GM19397 (cell line): ENCODE measurements around the gene HAPLN3.
"Not testable (repeated sequence)": the region's sequence is repeated elsewhere in the genome, so short reads cannot be mapped to it uniquely, and the experiment has no call there.

Source experiments
- ATAC-seq: cut with Tn5 transposase; IDR thresholded peaks from one replicate; pipeline ENCODE4 v1.9.1; 2021; ENCODE audit warnings: mild to moderate bottlenecking, moderate library complexity; ENCODE audit not compliant: unreplicated experiment

Gene HAPLN3, protein sequence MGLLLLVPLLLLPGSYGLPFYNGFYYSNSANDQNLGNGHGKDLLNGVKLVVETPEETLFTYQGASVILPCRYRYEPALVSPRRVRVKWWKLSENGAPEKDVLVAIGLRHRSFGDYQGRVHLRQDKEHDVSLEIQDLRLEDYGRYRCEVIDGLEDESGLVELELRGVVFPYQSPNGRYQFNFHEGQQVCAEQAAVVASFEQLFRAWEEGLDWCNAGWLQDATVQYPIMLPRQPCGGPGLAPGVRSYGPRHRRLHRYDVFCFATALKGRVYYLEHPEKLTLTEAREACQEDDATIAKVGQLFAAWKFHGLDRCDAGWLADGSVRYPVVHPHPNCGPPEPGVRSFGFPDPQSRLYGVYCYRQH

DNA sequence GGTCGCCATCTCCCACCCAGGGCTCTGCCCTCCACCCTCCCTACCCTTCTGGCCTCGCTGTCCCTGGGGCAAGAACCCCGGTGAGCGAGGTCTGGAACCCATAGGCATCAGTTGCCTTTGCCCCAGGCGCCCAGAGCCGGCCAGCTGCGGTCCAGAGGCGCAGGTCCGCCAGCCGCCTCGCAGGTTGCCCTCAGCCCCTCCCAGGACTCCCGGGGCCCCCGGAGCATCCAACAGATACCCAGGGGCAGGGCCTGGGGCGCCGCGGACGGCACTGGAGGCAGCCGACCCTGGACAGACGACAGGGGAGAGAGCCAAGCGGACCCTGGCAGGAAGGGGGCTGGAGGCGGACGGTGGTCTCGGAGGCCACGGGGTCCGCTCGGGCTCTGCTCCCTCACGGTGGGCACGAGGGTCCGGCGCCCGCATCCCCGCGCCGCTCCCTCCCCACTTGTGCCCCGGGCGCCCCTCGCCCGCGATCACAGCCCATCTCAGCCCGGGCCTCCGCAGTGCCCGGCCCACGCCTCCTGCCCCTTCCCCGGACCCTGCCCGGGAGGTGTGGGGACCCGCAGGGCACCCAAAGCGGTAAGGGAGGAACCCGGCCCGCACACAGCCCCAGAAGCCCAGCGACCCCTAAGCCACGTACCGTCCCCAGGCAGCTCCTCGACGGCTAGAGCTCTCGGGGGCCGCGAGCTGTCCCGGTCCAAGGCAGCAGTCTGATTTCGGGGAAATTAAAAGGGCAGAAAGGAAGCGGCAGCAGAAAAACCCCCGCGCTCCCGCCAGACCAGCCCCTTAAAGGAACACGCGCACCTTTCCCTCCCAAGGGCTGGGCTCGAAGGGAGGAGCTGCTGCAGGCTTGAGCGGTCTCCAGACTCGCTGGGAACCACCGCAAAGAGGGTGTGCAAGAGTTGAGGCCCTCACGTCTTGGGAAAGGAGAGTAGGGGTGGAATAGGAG, at the start of gene HAPLN3:
HAPLN3 (minus strand) TSS at position 726 of the 949 bp plus-strand sequence. CDS start 8,246 bp downstream, outside the sequence.
- ATAC-seq: no peak

DNA sequence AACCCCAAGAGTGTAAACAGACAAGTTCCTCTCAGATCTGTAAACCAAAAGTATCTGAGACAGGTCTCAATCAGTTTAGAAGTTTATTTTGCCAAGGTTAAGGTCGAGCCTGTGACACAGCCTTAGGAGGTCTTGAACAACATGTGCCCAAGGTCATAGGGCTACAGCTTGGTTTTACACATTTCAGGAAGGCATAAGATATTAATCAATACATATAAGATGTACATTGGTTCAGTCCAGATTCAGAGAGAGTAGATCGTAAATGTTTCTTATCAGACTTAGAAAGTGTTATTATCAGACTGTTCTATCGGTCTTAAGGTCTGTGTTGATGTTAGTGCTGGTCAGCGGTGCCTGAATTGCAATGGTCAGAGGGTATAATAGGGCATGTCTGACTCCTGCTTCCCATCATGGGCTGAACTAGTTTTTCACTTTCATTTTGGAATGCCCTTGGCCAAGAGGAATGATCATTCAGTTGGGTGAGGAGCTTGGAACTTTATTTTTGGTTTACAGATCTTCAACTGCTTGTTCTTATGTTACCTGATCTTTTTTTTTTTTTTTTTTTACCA, 44.8 kb upstream of the HAPLN3 start:
- no peak for ATAC-seq

DNA sequence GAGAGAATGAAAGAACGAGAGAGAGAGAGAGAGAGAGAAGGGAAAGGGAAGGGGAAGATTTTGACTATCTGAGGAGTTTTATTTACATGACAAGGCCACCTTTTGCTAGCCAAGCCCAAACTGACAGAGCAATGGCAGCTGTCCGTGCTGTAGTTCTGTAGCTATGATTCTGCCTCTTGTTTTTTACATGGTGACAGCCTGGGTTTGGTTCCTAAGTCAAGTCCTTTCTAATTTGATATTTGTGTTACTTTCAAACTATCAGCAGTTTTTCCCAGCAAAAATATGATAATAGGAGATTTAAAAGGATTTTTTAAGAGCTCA, 44.1 kb upstream of the HAPLN3 start:
- ATAC-seq: no peak

DNA sequence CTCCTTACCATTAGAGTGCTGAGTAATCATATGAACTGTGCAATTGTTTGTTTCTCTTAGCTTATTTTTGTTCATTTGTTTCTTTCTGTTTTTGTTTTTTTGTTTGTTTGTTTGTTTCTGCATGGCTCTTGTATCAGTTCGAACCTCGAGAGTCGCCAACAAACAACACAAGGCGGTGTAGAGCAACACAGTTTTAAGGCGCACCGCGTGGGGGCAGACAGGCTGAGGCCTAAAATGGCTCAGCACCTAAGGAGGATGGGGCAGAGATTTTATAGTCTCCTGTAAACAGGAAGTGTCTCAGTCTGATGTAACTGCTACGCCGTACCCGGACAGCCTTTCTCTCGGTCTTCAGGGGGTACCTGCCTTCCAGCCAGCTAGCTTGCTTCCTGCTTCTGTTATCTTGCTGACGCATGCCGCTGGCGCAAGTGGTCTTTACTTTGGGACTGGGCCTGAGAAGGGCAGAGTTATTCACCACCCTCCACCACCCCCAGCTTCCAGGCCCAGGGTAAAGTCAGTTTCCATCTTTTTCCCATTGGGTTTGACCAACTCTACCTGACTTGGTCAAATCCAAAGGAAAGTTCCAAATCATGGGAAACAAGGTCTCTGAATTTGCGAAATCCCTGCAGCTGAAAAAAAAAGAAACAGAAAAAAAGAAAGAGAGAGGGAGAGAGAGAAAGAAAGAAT, 43.6 kb upstream of the HAPLN3 start:
- ATAC-seq: no peak

DNA sequence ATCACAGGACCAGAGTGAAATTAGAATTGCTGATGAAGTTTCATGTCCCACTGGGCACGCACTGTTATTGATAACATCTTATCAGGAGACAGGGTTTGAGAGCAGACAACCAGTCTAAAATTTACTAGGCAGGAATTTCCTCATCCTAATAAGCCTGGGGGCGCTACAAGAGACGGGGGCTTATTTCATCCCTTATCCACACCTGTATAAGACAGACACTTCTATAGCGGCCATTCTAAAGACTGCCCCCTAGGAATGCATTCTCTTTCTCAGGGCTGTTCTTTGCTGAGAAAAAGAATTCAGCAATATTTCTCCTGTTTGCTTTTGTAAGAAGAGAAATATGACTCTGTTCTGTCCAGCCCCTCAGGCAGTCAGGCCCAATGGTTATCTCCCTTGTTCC, 39.1 kb upstream of the HAPLN3 start:
- ATAC-seq: not testable (repeated sequence)

DNA sequence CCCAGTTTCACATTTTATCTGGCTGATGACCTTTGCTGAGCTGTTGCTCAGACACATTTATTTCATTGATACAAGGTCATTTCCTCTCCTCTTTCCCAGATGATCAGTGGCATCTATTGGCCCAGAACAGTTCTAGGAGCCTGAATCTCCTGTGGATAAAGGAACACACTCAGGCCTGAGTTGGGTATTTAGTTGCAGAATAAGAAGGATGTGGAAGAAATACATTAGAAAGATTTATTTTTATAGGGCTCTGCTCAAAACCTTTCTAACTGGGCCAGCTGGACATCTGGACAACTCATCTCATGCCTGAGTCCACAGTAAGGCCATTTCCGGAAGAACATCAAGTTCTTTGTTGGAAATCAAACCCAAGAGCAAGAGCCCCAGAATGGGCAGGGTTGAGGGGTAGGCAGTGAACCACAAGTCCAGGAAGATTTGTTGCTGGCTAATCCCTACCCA, 37.6 kb upstream of the HAPLN3 start:
- no peak for ATAC-seq

DNA sequence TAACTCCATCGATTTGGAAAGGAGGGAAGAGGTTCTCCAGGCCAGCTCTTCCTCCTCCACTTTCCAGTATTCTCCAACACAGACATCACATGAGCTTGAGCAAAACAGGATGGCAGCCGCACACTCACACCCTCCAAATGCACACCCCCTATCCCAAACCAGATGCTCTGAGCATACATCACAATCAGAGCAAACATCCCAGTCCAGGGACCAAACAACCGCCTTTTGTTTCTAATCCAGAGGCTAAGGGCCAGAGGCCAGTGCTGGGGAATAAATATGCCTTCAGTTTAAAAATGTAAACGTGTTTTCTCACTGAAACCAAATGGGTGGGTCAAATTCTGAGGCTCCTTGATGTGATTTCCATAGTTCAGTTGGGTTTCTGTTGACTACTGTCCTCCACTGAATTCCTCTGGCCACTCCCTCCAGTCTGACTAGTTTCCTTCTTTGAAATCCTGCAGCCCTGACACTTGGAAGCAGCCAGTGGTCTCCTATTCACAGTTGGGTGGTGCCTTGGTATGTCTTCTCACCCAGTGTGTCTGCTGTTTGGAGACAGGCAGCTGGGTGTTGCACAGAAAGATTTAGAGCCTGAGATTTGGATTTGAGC, 37.0 kb upstream of the HAPLN3 start:
- no peak for ATAC-seq

DNA sequence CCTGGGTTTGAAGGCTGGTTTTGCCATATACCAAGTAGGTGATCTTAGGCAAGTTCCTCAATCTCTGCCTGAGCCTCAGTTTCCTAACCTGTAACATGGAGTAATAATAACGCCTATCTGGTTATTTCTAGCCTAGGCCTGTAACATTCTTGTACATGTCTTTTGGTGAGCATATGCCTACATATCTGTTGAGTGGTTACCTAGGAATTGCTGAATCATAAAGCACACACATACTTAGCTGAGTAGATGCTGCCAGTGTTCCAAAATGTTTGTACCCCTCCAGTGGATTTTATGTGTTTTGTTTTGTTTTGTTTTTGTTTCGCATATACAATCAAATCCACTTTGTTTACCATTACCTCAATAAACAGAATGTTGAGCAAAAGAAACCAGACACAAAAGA, 35.2 kb upstream of the HAPLN3 start:
- no peak for ATAC-seq

DNA sequence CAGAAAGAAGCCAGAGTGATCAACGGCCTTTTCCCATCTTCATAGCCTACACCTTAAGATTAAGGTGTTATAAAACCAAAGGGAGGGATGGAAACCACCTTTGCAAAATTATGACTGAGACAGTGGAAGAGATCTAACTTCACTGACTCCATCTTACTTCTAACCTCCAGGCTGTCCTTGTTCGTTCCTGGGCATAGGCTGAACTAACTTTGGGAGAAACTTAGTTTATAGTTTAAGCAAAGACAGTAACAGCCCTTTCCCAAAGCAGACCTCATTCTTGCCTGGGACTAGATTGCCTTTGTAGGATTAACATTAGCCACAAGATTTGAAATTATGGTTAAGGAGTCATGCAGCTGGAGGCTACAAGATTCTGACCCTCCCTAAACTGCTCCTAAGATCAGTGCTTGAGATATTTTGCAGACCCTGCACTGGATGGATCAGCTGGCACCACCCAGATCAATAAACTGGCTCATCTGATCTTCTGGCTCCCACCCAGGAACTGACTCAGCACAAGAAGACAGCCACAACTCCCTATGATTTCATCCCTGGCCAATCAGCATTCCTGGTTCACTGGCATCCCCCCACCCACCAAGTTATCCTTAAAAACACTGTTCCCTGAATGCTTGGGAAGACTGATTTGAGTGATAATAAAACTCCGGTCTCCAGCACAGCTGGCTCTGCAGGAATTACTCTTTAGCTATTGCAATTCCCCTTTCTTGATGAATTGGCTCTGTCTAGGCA, 34.2 kb upstream of the HAPLN3 start:
- ATAC-seq: not testable (repeated sequence)

DNA sequence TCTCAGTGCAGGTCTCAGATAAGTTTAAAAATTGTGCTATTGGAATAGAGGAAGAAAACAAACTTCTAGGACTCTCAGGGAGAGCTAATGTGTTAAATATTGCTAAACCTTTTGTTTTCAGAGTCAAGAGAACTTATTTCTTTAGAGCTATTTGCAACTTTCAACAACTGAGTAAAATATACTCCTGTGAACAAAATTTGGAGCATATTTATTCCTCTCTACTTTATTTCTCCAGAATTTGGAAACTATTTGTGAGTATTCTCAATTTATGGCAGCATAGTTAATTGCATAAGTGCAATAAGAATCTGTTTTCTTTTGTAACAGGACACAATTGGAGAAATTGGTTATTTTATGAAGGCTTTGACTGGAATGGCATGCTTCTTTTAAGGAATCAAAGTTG, 32.8 kb upstream of the HAPLN3 start:
- ATAC-seq: not testable (repeated sequence)

DNA sequence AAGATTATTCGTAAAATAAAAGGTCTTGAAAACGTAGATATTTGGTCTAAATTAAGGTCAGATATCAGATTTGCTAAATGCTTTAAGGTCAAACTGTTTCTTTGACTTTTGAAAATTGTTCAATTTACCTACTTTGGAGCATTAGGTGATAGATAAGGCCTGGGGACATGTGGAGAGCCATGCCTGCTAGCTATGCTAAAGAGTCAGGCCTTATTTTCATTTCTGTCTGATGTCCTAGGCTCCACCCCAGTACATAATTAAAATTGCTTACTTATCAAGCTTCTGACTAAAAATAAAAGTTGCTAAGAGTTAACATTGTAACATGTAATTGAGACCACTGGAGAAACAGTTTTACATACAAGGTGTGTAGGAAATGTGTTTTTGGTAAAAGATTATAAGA, 30.3 kb upstream of the HAPLN3 start:
- not testable (repeated sequence) for ATAC-seq

DNA sequence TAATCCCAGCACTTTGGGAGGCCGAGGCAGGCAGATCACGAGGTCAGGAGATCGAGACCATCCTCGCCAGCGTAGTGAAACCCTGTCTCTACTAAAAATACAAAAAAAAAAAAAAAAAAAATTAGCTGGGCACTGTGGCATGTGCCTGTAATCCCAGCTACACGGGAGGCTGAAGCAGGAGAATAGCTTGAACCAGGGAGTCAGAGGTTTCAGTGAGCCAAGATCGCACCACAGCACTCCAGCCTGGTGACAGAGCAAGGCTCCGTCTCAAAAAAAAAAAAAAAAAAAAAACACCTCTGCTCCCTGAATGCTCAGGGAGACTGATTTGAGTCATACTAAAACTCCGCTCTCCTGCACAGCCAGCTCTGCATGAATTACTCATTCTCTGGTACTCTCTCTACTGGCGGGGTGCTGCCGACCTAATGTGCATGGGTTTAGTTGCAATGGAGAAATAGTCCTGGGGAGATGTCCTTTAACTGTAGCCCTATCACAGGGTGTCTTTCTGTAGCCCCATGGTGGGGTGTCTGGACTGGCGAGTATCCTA, 25.6 kb upstream of the HAPLN3 start:
- not testable (repeated sequence) for ATAC-seq

DNA sequence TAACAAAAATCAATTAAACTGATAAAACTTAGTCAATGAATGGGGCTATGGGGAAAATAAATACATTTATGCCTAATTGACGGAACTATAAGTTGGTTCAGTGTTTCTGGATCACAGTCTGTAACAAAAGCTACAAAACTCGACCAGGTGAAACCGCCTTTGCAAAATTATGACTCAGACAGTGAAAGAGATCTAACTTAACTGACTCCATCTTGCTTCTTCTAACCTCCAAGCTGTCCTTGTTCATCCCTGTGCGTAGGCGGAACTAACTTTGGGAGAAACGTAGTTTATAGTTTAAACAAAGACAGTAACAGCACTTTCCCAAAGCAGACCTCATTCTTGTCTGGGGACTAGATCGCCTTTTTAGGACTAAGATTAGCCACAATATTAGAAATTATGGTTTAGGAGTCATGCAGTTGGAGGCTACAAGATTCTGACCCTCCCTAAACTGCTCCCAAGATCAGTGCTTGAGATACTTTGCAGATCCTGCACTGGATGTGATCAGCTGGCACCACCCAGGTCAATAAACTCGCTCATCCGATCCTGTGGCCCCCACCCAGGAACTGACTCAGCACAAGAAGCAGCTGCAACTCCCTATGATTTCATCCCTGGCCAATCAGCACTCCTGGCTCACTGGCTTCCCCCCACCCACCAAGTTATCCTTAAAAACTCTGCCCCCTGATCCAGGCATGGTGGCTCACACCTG, 25.0 kb upstream of the HAPLN3 start:
- no peak for ATAC-seq

DNA sequence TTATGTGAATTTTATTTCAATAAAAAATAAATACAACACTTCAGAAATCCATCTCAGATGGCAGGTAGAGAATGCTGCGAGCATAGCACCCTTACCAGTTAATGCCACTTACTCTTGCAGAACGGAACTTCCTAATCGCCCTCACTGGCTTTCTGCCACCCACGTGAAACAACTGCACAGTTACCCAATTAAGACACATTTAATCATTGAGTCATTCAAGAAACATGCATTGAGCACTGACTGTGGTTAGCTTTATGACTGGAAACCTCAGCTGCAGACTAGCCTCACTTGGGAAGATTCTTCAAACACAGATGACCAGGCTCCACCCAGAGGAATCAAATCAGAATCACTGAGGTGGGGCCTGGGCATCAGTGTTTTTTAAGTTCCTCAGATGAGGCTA, 23.4 kb upstream of the HAPLN3 start:
- peak; percentile 50 for ATAC-seq

DNA sequence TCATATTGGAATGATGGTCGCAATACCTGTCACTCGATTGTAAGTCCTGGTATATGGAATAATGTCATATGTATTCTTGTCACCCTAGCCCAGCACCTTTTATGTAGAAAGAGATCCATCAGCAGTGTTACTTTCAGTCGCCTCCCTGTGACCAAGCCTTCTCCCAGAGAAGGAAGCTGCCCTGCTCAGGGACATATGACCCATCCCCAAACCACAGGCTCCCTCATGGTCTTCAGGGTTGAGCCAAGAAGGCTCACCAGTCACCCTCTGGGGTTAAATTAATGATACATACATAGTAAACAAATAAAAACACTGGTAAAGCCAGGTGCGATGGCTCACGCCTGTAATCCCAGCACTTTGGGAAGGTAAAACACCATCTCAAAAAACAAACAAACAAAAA, 22.4 kb upstream of the HAPLN3 start:
- ATAC-seq: no peak

DNA sequence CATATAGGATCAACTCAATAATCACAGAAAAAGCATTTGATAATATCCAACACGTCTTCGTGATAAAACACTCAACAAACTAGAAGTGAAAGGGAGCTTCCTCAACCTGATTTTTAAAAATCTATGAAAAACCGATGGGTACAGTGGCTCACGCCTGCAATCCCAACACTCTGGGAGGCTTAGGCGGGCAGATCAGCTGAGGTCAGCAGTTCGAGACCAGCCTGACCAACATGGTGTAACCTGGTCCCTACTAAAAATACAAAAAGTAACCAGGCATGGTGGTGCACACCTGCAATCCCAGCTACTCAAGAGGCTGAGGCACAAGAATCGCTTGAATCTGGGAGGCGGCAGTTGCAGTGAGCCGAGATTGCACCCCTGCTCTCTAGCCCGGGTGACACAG, 20.0 kb upstream of the HAPLN3 start:
- no peak for ATAC-seq

DNA sequence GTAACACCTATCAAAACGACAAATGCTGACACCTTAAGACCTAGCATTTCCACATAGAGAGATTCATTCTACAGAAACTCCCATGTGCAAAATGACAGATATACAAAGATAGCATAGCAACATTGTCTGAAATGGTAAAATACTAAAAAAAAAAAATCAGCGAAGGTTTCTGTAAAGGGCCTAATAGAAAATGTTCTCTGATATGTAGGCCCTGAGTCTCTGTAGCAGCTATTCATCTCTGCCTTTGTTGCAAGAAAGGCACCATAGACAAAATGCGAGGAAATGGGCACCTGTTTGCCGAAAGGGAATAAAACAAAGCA, 18.5 kb upstream of the HAPLN3 start:
- no peak for ATAC-seq

DNA sequence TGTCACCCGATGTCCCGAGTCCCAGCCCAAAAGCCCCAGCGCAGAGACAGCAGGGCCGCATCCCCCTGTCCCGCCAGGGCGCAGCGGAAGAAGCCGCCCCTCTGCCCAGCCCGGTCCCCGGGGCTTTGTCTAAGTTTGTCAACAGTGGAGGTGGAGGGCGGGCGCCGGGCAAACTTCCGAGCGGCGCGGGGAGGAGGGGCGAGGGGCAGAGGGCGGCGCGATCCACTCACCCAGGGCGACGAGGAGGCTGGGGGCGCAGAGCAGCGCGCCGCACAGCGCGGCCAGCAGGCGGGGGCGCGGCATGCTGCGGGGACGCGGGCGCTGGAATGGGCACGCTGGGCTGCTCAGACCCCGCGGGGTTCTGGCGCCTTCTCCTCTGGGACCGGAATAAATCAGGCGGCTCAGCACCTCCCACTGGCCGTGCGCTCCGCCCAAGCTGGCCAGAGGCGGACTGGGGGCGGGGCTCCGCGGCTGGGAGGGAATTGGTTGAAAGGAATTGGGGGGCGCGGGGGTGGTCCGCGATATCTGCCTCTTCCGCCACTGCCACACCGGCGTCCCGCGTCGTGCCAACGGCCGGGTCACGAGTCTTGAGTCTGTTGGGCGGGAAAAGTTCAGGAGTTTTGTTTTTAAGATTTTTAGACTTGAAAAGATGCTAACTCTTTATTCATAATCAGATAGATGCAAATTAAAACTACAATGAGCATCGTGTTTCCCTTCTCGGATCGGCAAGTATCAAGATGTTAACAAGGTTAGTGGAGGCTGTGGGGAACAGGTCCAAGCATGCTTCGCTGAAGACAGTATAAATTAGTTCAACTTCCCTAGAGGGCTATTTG, 17.9 kb upstream of the HAPLN3 start, which contains the start of gene MFGE8:
MFGE8 (minus strand) TSS at position 363 of the 833 bp plus-strand sequence; CDS start at position 303, 60 bp downstream.
- peak; percentile 82 for ATAC-seq
